HFFc6 (cell line): ENCODE results near the gene SPNS2. TPM values are rescaled to one million over a fixed set of nuclear protein-coding genes. Genes with fewer than 3 reads are reported as not detected.
A peak's percentile ranks its signal among the peaks of the same experiment; 100 is the strongest.

ENCODE experiments used
- DNase-seq: peaks from one replicate; pipeline ENCODE4 v3.0.0-alpha.2; 2018
- H3K27ac Mint-ChIP-seq: 2 replicates; pipeline ENCODE4 v1.8.0; 2020; ENCODE audit warnings: mild to moderate bottlenecking, mixed read lengths
- H3K27me3 Mint-ChIP-seq: 2 replicates; pipeline ENCODE4 v1.8.0; 2021; ENCODE audit warnings: mild to moderate bottlenecking, moderate library complexity, mixed read lengths; ENCODE audit not compliant: insufficient read depth
- H3K36me3 Mint-ChIP-seq: 2 replicates; pipeline ENCODE4 v1.8.0; 2021; ENCODE audit warnings: low read depth, mixed read lengths
- H3K4me1 Mint-ChIP-seq: 2 replicates; pipeline ENCODE4 v1.8.0; 2020; ENCODE audit warnings: low read depth, mixed read lengths
- H3K4me3 Mint-ChIP-seq: 2 replicates; pipeline ENCODE4 v1.8.0; 2020; ENCODE audit warnings: mild to moderate bottlenecking, moderate library complexity, mixed read lengths
- H3K9me3 Mint-ChIP-seq: 2 replicates; pipeline ENCODE4 v1.8.0; 2020; ENCODE audit warnings: mild to moderate bottlenecking, mixed read lengths
- CTCF ChIP-seq: fragments of 200-600 bp; sonication (generic); IDR thresholded peaks from 2 replicates; pipeline ENCODE4 v1.5.0; 2021; ENCODE audit warnings: antibody characterized with exemption, mild to moderate bottlenecking
- total RNA-seq, 6 experiments: library from RNA; stranded (reverse); fragmentation: NEBNext Ultra II Directional; extraction: Animal tissue kit (Norgen Biotek cat#: 25700); gene quantifications; 2 replicates in 1 of 6; 3 replicates in 5 of 6; pipeline ENCODE4 v1.2.3, GENCODE V29; 2021

The SPNS2 gene
- total RNA-seq, 6 experiments from 2014 or later, result not detected

GRCh38 chr17:4487820-4488716 is 10.6 kb upstream of the SPNS2 start:
- no peaks in the 10 kb centered on the region; the same call in 1 of the 2 replicates for H3K4me1 Mint-ChIP-seq
- no peak overlapping the region for H3K27ac Mint-ChIP-seq
- H3K27me3 Mint-ChIP-seq, result peaks cover 45% of the 10 kb centered on the region
- no peaks in the 10 kb centered on the region for H3K36me3 Mint-ChIP-seq
- no peak for DNase-seq
- TF ChIP-seq CTCF, result no peak
- H3K9me3 Mint-ChIP-seq, result no peaks in the 10 kb centered on the region
- no peak overlapping the region for H3K4me3 Mint-ChIP-seq

GRCh38 chr17:4488989-4489595 is 9.6 kb upstream of the SPNS2 start:
- DNase-seq, result no peak
- Mint-ChIP-seq H3K36me3 (no peaks in the 10 kb centered on the region), H3K4me1 (no peaks in the 10 kb centered on the region), H3K9me3 (no peaks in the 10 kb centered on the region), H3K4me3 (no peak overlapping the region), H3K27ac (no peak overlapping the region), H3K27me3 (peaks cover 47% of the 10 kb centered on the region)
- TF ChIP-seq CTCF, result no peak

GRCh38 chr17:4490109-4490591 is 8.5 kb upstream of the SPNS2 start:
- Mint-ChIP-seq H3K36me3 (no peaks in the 10 kb centered on the region), H3K4me3 (no peak overlapping the region), H3K9me3 (no peaks in the 10 kb centered on the region), H3K27ac (no peak overlapping the region), H3K27me3 (peaks cover 54% of the 10 kb centered on the region), H3K4me1 (no peaks in the 10 kb centered on the region)
- TF ChIP-seq CTCF, result no peak
- DNase-seq, result no peak

GRCh38 chr17:4490637-4491061 is 8.0 kb upstream of the SPNS2 start:
- DNase-seq, result no peak
- no peak for TF ChIP-seq CTCF
- H3K4me1 Mint-ChIP-seq, result no peaks in the 10 kb centered on the region
- no peaks in the 10 kb centered on the region for H3K9me3 Mint-ChIP-seq
- H3K36me3 Mint-ChIP-seq, result no peaks in the 10 kb centered on the region
- no peak overlapping the region for H3K4me3 Mint-ChIP-seq
- H3K27me3 Mint-ChIP-seq, result peaks cover 53% of the 10 kb centered on the region
- H3K27ac Mint-ChIP-seq, result no peak overlapping the region

GRCh38 chr17:4492721-4493561 is 5.7 kb upstream of the SPNS2 start:
- Mint-ChIP-seq H3K27ac (no peak overlapping the region), H3K4me1 (peaks cover 8% of the 10 kb centered on the region; the same call in 1 of the 2 replicates), H3K27me3 (peaks cover 51% of the 10 kb centered on the region), H3K9me3 (no peaks in the 10 kb centered on the region), H3K36me3 (no peaks in the 10 kb centered on the region), H3K4me3 (no peak overlapping the region)
- peak; percentile 4 for DNase-seq
- no peak for TF ChIP-seq CTCF
